Subcutaneous adipose tissue (tissue), 4 donors: Measurements from ENCODE around the gene FMNL3. TPM values are rescaled to one million over a fixed set of nuclear protein-coding genes. Genes with fewer than 3 reads are reported as not detected.
"Not testable (repeated sequence)": the region's sequence is repeated elsewhere in the genome, so short reads cannot be mapped to it uniquely, and the experiment has no call there.

ENCODE experiments used
- CTCF ChIP-seq: fragments of 450-650 bp; IDR thresholded peaks from one replicate; pipeline ENCODE4 v1.5.1; 2016; ENCODE audit warnings: low read depth, mild to moderate bottlenecking, control low read depth, antibody characterized with exemption, moderate library complexity
- total RNA-seq, 4 donors: library from RNA; depleted of rRNA; stranded (reverse); fragments of >200 nt; gene quantifications; one replicate each; pipeline ENCODE4 v1.1.0, GENCODE V29; 2016

FMNL3 gene
- total RNA-seq, 4 donors from 2014 or later, result 8.2 to 19.6 (median 14.0) TPM

- no peak for TF ChIP-seq CTCF
These were observed 97.4 kb downstream of the FMNL3 start for GRCh38 chr12:49609875-49610154.

GRCh38 chr12:49609059-49609874, 97.9 kb downstream of the FMNL3 start:
- TF ChIP-seq CTCF, result no peak

- TF ChIP-seq CTCF, result not testable (repeated sequence)
These were observed 101.7 kb downstream of the FMNL3 start, which contains the start of gene FAM186B for GRCh38 chr12:49605539-49605938. Gene FAM186B, minus strand, starts transcription at chr12:49605639. Its CDS starts 162 bp downstream, at chr12:49605477.

- no peak for TF ChIP-seq CTCF
These were observed 102.3 kb downstream of the FMNL3 start for GRCh38 chr12:49604856-49605255.

- no peak for TF ChIP-seq CTCF
These were observed 103.5 kb downstream of the FMNL3 start for GRCh38 chr12:49603721-49604120.

GRCh38 chr12:49599961-49600360, 107.2 kb downstream of the FMNL3 start:
- no peak for TF ChIP-seq CTCF

- no peak for TF ChIP-seq CTCF
These were observed 108.7 kb downstream of the FMNL3 start for GRCh38 chr12:49598527-49598926.
